Activated T-helper 1 cell treated with anti-CD3 and anti-CD28 coated beads, Interleukin-12 subunit alpha, Interleukin-12 subunit beta, Interleukin-2, Interleukin-4 antibody, amounts not matched to agents 30 ng/mL and 10 ng/mL and 1 ng/mL, durations not matched to agents 14 hours and 24 hours and 36 hours (primary cell): ENCODE data around the gene AGO1. TPM values are rescaled to one million over a fixed set of nuclear protein-coding genes. Genes with fewer than 3 reads are reported as not detected.
"Not testable (repeated sequence)": the region's sequence is repeated elsewhere in the genome, so short reads cannot be mapped to it uniquely, and the experiment has no call there.

ENCODE experiments used
- DNase-seq: peaks from one replicate; pipeline ENCODE4 v3.0.0; 2021; ENCODE audit warnings: low spot score
- H3K27ac Mint-ChIP-seq: one replicate; pipeline ENCODE4 v1.8.0; 2021; ENCODE audit warnings: mild to moderate bottlenecking, mixed read lengths
- H3K27me3 Mint-ChIP-seq: one replicate; pipeline ENCODE4 v1.8.0; 2022; ENCODE audit warnings: mild to moderate bottlenecking, moderate library complexity, mixed read lengths; ENCODE audit not compliant: insufficient read depth
- H3K36me3 Mint-ChIP-seq: one replicate; pipeline ENCODE4 v1.8.0; 2021; ENCODE audit warnings: low read depth, mixed read lengths
- H3K4me1 Mint-ChIP-seq: one replicate; pipeline ENCODE4 v1.8.0; 2021; ENCODE audit warnings: low read depth, mixed read lengths
- H3K4me3 Mint-ChIP-seq: one replicate; pipeline ENCODE4 v1.8.0; 2021; ENCODE audit warnings: mild to moderate bottlenecking, moderate library complexity, mixed read lengths
- H3K9me3 Mint-ChIP-seq: one replicate; pipeline ENCODE4 v1.8.0; 2021; ENCODE audit warnings: mixed read lengths
- intact Hi-C: fragments of 100-400 bp; cut with micrococcal nuclease; formaldehyde crosslinking; loops from one replicate; pipeline ENCODE4 v1.15.1; 2024
- total RNA-seq: library from RNA; stranded (reverse); gene quantifications from 2 replicates; pipeline ENCODE4 v1.2.3, GENCODE V29; 2022

AGO1 gene
- total RNA-seq, 1 donor from 2014 or later = 39.5 TPM

DNA sequence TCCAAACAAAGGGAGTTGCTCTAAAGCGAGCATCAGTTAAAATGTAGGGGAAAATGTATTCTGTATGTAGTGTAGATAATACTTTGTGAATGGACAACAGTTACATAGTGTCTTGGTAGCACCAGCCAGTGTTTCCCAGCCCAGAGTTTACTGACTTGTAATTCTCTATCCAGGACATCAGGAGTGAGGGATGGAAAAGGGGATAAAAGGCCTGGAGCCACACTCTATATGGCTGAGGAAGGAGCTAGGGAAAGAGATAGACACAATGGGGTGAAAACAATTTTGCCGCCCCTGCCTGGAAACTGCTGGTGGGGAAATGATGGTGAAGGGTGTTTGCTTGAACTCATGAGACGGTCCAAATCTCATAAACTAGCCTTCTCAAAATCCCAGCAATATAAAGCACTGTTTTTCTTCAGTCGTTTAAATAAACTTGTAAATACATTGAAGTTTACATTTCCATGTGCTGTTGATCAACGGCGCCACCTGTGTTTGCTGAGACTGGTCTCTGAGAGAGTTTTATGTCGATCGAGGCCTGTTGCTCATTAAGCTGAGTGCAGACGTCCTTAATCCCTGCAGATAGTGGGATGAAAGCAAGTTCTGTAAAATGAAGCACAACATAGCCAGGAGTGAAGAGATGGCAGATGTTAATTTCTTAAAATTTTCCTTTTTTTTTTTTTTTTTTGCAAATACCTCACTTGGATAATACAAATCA is 27.9 kb upstream of the AGO1 start:
- Mint-ChIP-seq H3K9me3 (no peaks in the 10 kb centered on the region), H3K4me3 (no peak overlapping the region), H3K27me3 (peaks cover 2% of the 10 kb centered on the region), H3K36me3 (peaks cover 4% of the 10 kb centered on the region), H3K4me1 (no peaks in the 10 kb centered on the region), H3K27ac (no peak overlapping the region)
- intact Hi-C loops = no loop called here
- DNase-seq = no peak

- H3K27ac Mint-ChIP-seq = no peak overlapping the region
- intact Hi-C loops = no loop called here
- no peaks in the 10 kb centered on the region for H3K4me1 Mint-ChIP-seq
- H3K27me3 Mint-ChIP-seq = no peaks in the 10 kb centered on the region
- peaks cover 1% of the 10 kb centered on the region for H3K36me3 Mint-ChIP-seq
- no peaks in the 10 kb centered on the region for H3K9me3 Mint-ChIP-seq
- no peak for DNase-seq
- H3K4me3 Mint-ChIP-seq = no peak overlapping the region
Measured at GRCh38 chr1:35856964-35857363, 26.0 kb upstream of the AGO1 start.

DNA sequence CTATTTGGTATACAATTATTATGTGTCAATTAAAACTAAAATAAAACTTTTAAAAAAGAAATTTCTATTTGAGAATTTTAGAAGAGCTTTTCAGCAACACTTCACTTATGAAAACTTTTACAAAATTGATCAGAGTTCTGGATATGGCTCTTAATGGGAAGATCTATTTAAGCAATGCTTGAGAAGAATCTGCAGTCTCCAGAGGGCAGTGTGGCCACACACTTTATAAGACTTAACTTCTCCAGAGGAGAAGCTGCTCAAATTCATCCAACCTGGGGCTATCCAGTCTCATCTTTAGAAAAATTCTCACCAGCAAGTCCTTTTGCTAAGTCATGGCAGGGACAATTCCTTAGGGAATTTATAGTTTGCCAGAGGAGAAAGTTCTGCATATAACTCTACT is 25.2 kb upstream of the AGO1 start:
- Mint-ChIP-seq H3K27ac (no peak overlapping the region), H3K9me3 (no peaks in the 10 kb centered on the region), H3K36me3 (peaks cover 1% of the 10 kb centered on the region), H3K4me1 (no peaks in the 10 kb centered on the region), H3K4me3 (no peak overlapping the region), H3K27me3 (no peaks in the 10 kb centered on the region)
- intact Hi-C loops = no loop called here
- no peak for DNase-seq

- Mint-ChIP-seq H3K4me3 (no peak overlapping the region), H3K27ac (no peak overlapping the region)
Measured at GRCh38 chr1:35860696-35861095, 22.3 kb upstream of the AGO1 start.

DNA sequence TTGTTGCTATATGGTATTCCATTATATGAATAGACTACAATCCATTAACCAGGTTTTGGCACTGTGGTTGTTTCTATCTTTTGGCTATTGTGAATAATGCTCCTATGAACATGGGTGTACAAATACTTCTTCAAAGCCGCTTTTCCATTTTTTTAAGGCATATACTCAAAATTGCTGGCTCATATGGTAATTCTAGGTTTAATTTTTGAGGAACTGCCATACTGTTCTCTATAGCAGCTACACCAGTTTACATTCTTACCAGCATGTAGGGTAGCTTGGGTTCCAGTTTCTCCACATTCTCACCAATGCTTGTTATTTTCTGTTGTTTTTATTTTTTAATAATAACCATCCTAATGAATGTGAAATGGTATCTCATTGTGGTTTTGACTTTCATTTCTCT is 19.9 kb upstream of the AGO1 start:
- H3K27me3 Mint-ChIP-seq = no peaks in the 10 kb centered on the region
- no peaks in the 10 kb centered on the region for H3K4me1 Mint-ChIP-seq
- H3K9me3 Mint-ChIP-seq = no peaks in the 10 kb centered on the region
- H3K36me3 Mint-ChIP-seq = no peaks in the 10 kb centered on the region
- intact Hi-C loops = no loop called here
- H3K4me3 Mint-ChIP-seq = no peak overlapping the region
- no peak for DNase-seq
- H3K27ac Mint-ChIP-seq = no peak overlapping the region

More at GRCh38 chr1:35860696-35861095, 22.3 kb upstream of the AGO1 start:
- no peaks in the 10 kb centered on the region for H3K9me3 Mint-ChIP-seq
- no peaks in the 10 kb centered on the region for H3K36me3 Mint-ChIP-seq
- no peak for DNase-seq
- intact Hi-C loops = no loop called here
- H3K27me3 Mint-ChIP-seq = no peaks in the 10 kb centered on the region
- no peaks in the 10 kb centered on the region for H3K4me1 Mint-ChIP-seq

DNA sequence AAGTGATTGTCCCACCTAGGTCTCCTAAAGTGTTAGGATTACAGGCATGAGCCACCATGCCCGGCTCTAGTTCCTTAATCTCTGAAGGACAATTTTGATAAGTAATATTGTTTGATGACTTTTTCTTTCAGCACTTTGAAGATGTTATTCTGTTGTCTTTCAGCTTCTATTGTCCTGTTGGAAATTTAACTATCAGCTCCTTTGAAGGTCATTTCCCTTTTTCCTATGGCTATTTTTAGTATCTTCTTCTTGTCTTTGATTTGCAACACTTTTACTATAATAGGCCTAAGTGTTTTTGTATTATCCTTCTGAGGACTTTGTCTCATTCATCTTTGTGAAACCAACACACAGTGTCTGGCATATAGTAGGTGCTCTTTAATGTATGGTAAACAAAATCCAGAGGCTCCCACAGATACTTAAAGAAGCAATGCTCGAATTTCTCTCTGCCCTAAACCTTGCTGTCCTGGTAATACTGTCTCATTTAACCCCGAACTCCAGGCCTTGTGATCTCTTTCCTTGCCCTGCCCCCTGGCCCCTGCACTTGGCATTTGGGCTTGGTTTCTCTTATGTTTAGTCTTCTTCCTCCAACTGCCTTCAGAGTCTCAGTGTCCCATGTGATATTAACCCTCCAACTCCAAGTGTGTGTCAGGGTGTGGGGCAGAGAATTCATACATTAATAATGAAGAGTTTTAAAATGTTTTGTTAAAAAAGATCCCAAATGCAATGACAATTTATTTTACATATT is 19.0 kb upstream of the AGO1 start:
- no peak for DNase-seq
- intact Hi-C loops = no loop called here
- Mint-ChIP-seq H3K4me3 (no peak overlapping the region), H3K9me3 (no peaks in the 10 kb centered on the region), H3K27me3 (no peaks in the 10 kb centered on the region), H3K27ac (no peak overlapping the region), H3K36me3 (no peaks in the 10 kb centered on the region), H3K4me1 (no peaks in the 10 kb centered on the region)

DNA sequence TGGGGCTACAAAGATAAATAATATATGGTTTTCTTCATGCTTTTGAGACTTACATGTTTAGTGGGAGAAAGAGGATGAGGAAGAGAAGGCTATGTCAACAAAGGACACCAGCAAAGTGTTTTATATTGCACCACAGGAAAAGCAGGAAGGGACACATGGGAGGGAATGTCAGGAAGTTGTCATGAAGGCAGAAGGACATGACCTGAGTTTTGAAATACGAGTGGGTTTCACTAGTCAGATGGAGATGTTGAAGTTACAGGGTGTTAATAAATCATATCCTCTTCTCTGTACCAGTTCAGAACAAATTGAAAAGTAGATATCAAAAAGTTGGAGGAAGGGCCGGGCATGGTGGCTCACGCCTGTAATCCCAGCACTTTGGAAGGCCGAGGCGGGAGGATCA is 18.2 kb upstream of the AGO1 start:
- intact Hi-C loops = no loop called here
- Mint-ChIP-seq H3K4me1 (no peaks in the 10 kb centered on the region), H3K27me3 (no peaks in the 10 kb centered on the region), H3K36me3 (no peaks in the 10 kb centered on the region), H3K27ac (no peak overlapping the region), H3K9me3 (no peaks in the 10 kb centered on the region), H3K4me3 (no peak overlapping the region)
- no peak for DNase-seq

GRCh38 chr1:35866991-35867390 is 16.0 kb upstream of the AGO1 start:
- no peaks in the 10 kb centered on the region for H3K4me1 Mint-ChIP-seq
- no peak overlapping the region for H3K4me3 Mint-ChIP-seq
- DNase-seq = no peak
- no peaks in the 10 kb centered on the region for H3K9me3 Mint-ChIP-seq
- intact Hi-C loops = no loop called here
- no peak overlapping the region for H3K27ac Mint-ChIP-seq
- H3K27me3 Mint-ChIP-seq = no peaks in the 10 kb centered on the region
- no peaks in the 10 kb centered on the region for H3K36me3 Mint-ChIP-seq

DNA sequence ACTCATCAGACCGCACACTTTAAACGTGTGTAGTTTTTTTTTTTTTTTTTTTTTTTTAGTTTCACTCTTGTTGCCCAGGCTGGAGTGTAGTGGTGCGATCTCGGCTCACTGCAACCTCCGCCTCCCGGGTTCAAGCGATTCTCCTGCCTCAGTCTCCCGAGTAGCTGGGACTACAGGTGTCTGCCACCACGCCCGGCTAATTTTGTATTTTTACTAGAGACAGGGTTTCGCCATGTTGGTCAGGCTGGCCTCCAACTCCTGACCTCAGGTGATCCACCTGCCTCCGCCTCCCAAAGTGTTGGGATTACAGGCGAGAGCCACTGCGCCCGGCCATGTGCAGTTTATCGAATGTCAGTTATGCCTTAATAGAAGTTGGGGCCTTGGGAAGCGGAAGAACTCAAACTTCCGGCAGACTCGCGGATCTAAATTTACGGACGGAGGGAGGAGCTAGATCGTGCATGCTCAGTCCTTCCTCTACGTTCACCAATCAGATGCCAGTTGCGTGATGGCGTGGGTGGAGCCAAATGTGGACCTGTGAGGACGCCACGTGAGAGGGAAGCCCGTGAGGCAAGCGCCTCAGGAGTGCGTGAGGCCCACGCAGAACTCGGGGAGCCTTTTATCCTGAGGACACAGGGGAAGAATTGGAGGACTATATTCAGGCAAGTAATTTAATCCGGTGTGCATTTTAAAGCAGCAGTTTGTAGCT is 13.6 kb upstream of the AGO1 start:
- H3K27me3 Mint-ChIP-seq, H3K9me3 Mint-ChIP-seq, H3K4me3 Mint-ChIP-seq, DNase-seq, intact Hi-C loops, H3K4me1 Mint-ChIP-seq, H3K27ac Mint-ChIP-seq, H3K36me3 Mint-ChIP-seq: not testable (repeated sequence)

DNA sequence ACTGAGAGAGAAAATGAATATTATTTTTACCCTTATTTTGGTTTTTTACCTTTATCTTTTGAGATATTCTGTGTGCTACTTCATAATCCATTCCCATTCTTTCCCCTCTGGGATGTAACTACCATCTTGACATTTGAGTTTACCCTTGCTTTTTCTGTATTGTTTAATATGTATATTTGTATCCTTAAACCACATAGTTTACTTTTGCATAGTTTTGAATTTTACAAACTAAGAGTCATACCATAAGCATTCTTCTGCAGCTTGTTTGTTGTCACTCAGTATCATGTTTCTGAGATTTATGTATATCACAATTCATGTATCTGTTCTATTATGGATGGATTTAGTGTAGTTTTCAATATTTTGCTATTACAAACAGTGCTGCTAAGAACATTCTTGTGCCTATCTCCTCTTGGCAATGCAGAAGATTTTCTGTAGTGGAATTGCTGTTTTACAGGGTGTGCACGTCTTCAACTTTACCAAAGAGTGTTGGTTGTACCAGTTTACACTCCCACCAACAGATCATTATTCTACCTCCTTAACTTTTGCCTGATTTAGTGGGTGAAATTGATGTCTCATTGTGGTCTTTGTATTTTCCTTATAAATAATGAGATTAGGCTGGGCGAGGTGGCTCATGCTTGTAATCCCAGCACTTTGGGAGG is 12.2 kb upstream of the AGO1 start:
- no peaks in the 10 kb centered on the region for H3K27me3 Mint-ChIP-seq
- no peak for DNase-seq
- H3K4me1 Mint-ChIP-seq = no peaks in the 10 kb centered on the region
- H3K4me3 Mint-ChIP-seq = no peak overlapping the region
- H3K27ac Mint-ChIP-seq = no peak overlapping the region
- intact Hi-C loops = no loop called here
- H3K36me3 Mint-ChIP-seq = no peaks in the 10 kb centered on the region
- no peaks in the 10 kb centered on the region for H3K9me3 Mint-ChIP-seq

DNA sequence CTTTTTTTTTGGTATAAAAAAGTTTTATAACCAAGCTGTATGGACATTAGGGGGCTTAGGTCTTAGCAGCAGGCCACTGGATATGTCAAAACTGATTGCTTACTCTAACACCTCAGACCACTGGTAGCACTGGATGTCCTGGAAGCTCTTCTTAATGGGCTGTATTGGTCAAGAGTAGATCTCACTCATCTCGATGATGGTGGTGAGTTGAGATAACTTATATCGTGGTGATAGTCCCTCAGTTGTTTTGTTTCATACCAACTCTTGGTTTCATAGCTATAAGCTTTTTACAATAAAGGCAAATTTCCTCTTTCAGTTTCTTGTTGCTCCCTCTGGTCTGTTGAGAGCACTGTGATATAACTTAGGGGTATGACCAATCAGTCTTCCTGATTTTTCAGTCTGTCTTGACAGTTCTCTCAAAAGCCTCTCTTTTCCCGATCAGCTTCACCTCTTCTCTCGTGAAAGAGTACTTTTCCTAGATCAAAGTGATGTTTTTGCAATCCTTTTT is 9.7 kb upstream of the AGO1 start:
- H3K4me1 Mint-ChIP-seq = no peaks in the 10 kb centered on the region
- DNase-seq = no peak
- intact Hi-C loops = no loop called here
- no peak overlapping the region for H3K27ac Mint-ChIP-seq
- H3K9me3 Mint-ChIP-seq = no peaks in the 10 kb centered on the region
- no peak overlapping the region for H3K4me3 Mint-ChIP-seq
- no peaks in the 10 kb centered on the region for H3K36me3 Mint-ChIP-seq
- H3K27me3 Mint-ChIP-seq = no peaks in the 10 kb centered on the region

GRCh38 chr1:35874115-35874514 is 8.9 kb upstream of the AGO1 start:
- H3K4me3 Mint-ChIP-seq, intact Hi-C loops, H3K27ac Mint-ChIP-seq, H3K9me3 Mint-ChIP-seq, DNase-seq, H3K4me1 Mint-ChIP-seq, H3K36me3 Mint-ChIP-seq, H3K27me3 Mint-ChIP-seq: not testable (repeated sequence)

DNA sequence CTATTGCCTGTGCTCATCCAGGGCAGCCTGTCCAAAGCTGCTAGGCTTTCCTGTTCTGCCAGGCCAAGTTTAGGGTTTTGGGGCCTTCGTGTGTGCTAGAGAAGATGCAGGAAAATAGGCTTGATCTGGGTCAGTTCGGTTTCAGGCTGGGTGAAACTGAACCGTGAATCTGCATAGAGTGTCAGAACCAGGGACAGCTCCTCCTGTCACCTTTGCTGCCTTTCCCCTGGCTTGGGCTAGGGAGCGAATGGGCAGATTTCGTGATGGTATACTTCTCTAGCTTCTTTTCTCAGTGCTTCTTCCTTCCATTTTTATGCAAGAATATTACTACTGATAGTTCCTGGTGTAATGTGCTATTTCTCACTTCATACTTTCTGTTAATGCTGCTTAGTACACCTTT is 6.0 kb upstream of the AGO1 start:
- Mint-ChIP-seq H3K9me3 (no peaks in the 10 kb centered on the region), H3K27me3 (peaks cover 6% of the 10 kb centered on the region), H3K4me3 (no peak overlapping the region), H3K4me1 (peaks cover 4% of the 10 kb centered on the region), H3K36me3 (no peaks in the 10 kb centered on the region), H3K27ac (no peak overlapping the region)
- no peak for DNase-seq
- intact Hi-C loops = no loop called here
